Coronary artery (tissue), 2 donors: Measurements from ENCODE around the gene NBPF4.

Experiments
- DNase-seq: peaks from one replicate; pipeline ENCODE4 v3.0.0-alpha.2; 2017; ENCODE audit warnings: low spot score
- H3K27ac ChIP-seq, 2 donors: fragments of 200-600 bp; sonication (generic); one replicate each; pipeline ENCODE4 v1.5.1; 2016 to 2019
- H3K4me3 ChIP-seq: fragments of 200-600 bp; sonication (generic); 2 replicates; pipeline ENCODE4 v1.5.1; 2016; ENCODE audit warnings: mild to moderate bottlenecking, moderate library complexity
- CTCF ChIP-seq: fragments of 200-600 bp; sonication (generic); IDR thresholded peaks from one replicate; pipeline ENCODE4 v1.5.1; 2019; ENCODE audit warnings: antibody characterized with exemption

NBPF4 gene

GRCh38 chr1:108199781-108200686 lies 43.8 kb downstream of the NBPF4 start, which contains the start of gene SLC25A24:
Gene SLC25A24, minus strand, starts transcription at chr1:108200343. Its CDS starts 205 bp downstream, at chr1:108200138.
- TF ChIP-seq CTCF = no peak
- Histone ChIP-seq H3K27ac (peak within 1 kb of the TSS; percentile 93), H3K4me3 (peak within 1 kb of the TSS; percentile 88)
- DNase-seq = peak; percentile 86

- no peak for TF ChIP-seq CTCF
- DNase-seq = no peak
- peak overlapping the region; percentile 93 for H3K27ac ChIP-seq
- H3K4me3 ChIP-seq = peak overlapping the region; percentile 88
These were observed 44.6 kb downstream of the NBPF4 start for GRCh38 chr1:108199201-108199691.

- DNase-seq = no peak
These were observed 49.8 kb downstream of the NBPF4 start for GRCh38 chr1:108194051-108194450.

GRCh38 chr1:108193333-108193732 lies 50.5 kb downstream of the NBPF4 start:
- H3K4me3 ChIP-seq = no peak overlapping the region
- no peak for TF ChIP-seq CTCF
- H3K27ac ChIP-seq = no peak overlapping the region

More at GRCh38 chr1:108194051-108194450, 49.8 kb downstream of the NBPF4 start:
- no peak overlapping the region for H3K27ac ChIP-seq
- no peak for TF ChIP-seq CTCF
- no peak overlapping the region for H3K4me3 ChIP-seq

GRCh38 chr1:108192581-108192980 lies 51.3 kb downstream of the NBPF4 start:
- Histone ChIP-seq H3K4me3 (no peak overlapping the region), H3K27ac (no peak overlapping the region)
- TF ChIP-seq CTCF = no peak
- no peak for DNase-seq

More at GRCh38 chr1:108193333-108193732, 50.5 kb downstream of the NBPF4 start:
- no peak for DNase-seq

GRCh38 chr1:108190686-108191416 lies 53.0 kb downstream of the NBPF4 start:
- H3K27ac ChIP-seq = no peak overlapping the region
- TF ChIP-seq CTCF = no peak
- DNase-seq = no peak
- H3K4me3 ChIP-seq = no peak overlapping the region
